Measurements from ENCODE around the gene CLRN3.

Gene CLRN3

GRCh38 chr10:127918572-127918971 lies 25.8 kb upstream of the CLRN3 start:
- DNase-seq: no peak

- no peak for DNase-seq
These were observed 24.1 kb upstream of the CLRN3 start for GRCh38 chr10:127916826-127917225.

GRCh38 chr10:127915324-127915723 lies 22.6 kb upstream of the CLRN3 start:
- DNase-seq: no peak

DNA sequence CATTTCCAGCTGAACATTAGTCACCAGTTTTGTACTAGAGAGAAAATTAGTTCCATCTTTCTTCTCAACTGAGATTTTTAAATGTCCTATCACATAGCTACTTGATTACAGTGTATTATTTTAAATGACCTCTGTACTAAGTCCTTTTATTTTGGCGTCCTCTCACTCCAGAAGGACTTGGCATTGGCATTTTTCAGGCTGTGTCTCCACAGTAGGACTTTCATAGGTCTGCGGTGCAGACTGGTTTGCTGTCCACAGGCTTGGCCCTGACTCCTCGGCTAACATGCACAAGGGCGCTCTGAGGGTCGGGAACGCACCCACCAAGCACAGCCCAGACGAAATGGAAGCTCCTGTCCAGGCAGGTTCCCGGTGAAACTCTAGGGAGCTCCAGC lies 20.6 kb upstream of the CLRN3 start:
- no peak for DNase-seq

DNA sequence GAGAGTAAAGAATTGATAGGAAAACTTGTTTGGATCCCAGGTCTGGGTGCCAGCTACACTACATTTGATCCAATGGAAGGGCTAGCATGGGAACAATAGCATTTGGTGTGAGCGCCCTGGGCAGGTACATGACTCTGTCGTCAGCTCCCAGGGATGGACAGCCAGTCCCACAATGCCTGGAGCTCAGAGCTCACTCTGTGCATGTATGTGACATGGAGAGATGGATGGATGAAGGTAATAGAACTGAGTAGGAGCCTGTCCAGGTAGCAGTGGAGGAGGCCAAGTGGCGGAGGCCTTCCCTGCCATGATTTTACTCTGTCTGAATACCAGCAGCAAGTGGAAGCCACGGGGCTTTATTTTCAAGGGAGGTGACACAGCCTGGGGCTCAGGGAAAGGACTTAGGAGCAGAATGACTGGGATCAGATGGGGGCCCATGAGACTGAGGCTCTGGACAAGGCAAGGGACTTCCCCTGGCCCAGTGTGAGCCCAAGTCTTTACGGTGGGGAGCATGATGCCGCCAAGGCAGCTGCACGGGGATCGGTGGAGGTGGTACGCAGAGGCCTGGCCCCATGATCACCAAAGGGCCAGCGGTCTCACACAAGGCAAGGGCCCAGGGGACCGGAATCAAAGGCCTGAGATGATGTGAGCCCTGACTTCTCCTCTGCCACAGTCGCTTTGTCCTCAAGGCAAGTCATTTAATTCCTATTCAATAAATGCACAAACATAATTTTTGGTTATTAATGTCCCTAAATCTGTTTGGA lies 20.0 kb upstream of the CLRN3 start:
- DNase-seq: no peak

- DNase-seq: no peak
These were observed 19.1 kb upstream of the CLRN3 start for GRCh38 chr10:127911867-127912257.

- DNase-seq: no peak
These were observed 18.6 kb upstream of the CLRN3 start for GRCh38 chr10:127911218-127911866.

DNA sequence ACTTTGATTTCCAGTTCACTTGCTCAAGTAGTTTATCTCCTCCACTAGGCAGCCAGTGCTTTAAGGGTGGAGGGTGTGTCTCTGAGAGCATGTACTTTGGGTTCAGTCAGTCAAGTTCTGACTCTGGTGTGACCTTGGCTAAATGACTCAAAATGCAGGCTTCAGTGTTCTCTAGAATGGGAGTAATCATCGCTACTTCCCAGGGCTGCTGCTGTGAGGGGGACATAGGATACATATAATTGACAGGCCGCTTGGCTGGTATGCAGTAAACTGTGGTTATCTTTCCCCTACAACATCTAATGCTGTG lies 17.7 kb upstream of the CLRN3 start:
- DNase-seq: no peak

- DNase-seq: no peak
These were observed 17.1 kb upstream of the CLRN3 start for GRCh38 chr10:127909716-127910463.

- DNase-seq: no peak
These were observed 16.2 kb upstream of the CLRN3 start for GRCh38 chr10:127908959-127909267.

DNA sequence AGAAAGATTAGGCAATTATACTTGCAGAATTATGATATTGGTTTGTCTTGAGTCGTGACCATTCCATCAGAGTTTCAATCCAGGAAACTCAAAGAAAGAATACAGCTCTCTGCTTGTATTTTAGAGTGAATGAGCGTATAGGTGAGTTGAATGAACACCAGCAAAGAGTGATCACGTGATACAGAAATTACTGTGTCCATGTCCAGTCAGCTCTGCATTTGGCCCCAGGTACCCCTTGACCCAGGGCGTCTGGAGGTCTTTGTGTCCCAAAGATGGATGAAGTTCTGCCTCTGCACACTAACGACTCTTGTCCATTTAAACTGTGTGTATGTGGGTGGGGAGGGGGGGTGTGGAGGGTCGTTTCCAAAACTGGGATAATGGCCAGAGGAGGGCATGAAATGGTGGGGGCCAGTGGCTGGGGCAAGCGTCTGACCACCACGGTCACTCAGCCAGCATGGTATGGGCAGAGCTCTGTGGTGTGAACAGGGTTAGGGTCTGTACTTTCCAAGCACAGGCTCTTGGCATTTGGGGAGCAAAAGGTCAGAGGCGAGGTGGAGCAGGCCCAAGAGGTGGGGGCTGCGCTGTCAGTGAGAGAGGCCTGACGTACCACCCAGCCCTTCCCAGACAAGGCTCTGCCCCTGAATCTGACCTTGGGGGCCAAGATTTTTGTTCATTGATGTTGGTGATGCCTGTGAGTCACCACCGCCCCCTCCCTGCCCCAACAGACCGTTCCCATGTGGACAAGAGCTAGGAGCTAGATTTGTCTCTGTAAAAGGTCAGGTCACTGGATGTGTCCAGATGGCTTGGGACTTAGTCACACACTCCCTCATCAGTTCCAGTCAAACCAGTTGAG lies 15.6 kb upstream of the CLRN3 start:
- no peak for DNase-seq

DNA sequence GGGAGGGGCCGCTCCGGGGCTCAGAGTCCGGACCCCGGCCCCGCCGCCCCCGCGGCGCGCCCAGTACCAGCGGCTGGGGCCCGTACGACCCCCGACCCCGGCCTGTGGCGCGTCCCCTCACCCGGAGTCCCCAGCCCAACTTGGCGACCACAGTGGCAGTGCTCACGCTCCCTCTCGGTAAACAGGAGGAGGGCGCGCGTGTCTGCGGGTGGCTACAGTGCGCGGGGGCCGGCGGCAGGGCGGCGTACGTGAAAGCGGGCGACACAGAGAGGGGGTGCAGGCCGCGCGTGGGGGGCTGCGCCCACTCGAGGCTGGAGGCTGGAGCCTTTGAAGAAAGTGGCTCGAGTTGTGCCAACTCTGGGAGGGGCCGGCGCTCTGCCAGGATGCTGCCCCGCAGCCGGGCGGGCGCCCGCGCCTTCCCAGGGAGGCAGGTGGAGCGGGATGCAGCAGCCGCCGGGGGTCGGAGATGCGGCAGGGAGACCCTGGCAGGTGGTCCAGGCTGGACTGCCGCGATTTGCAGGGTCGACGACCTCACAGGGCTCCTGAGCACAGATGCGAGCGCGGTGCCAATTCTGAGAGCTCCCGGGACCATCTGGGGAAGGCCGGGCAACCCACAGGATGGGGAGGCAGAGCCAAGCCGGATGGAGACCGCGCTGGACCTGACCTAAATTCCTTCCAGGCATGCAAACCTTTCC lies 14.8 kb upstream of the CLRN3 start:
- DNase-seq: no peak

DNA sequence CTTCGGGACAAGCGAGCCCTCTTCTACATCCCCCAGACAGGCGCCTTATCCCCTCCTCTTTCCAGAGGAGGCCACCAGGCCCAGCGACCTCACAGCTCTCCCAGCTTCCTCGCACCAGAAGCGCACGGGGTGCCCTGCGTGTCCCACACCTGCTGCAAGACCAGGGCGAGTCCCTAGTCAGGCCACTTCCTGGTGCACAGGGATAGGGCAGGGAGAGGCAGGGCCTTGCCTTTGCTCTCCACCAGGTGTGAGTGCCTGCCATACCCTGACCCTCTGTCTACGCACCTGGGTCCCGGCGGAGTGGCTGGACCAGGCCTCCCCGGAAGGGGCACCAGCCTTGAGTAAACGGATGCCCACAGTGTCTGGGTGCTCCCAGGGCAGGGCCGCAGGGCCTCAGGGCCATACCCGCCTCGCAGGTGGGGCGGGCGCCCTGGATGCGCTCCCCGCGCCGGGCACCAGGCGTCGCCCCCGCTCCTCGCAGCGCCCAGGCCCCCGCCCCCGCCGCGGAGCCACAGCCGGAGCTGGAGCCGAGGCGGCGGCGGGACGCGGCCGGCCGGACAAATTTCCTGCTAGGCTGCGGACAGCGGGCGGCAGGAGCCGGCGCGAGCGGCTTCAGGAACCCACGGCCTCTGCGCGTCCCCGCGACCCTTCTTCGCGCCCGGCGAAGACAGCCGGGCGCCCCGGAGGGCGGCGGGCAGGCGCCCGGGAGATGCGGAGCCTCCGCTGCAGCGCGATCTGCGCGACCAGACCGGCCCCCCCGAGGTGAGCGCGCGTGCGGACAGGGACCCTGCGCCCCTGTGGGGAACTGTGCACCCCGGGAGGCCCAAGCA lies 14.0 kb upstream of the CLRN3 start, which contains the start of gene PTPRE:
Gene PTPRE, plus strand, starts transcription at position 556 of the 830 bp plus-strand sequence. CDS start 133,779 bp downstream, outside the sequence.
- DNase-seq: peak; percentile 79

- no peak for DNase-seq
These were observed 13.1 kb upstream of the CLRN3 start for GRCh38 chr10:127905848-127906261.

GRCh38 chr10:127905001-127905847 lies 12.5 kb upstream of the CLRN3 start:
- no peak for DNase-seq

DNA sequence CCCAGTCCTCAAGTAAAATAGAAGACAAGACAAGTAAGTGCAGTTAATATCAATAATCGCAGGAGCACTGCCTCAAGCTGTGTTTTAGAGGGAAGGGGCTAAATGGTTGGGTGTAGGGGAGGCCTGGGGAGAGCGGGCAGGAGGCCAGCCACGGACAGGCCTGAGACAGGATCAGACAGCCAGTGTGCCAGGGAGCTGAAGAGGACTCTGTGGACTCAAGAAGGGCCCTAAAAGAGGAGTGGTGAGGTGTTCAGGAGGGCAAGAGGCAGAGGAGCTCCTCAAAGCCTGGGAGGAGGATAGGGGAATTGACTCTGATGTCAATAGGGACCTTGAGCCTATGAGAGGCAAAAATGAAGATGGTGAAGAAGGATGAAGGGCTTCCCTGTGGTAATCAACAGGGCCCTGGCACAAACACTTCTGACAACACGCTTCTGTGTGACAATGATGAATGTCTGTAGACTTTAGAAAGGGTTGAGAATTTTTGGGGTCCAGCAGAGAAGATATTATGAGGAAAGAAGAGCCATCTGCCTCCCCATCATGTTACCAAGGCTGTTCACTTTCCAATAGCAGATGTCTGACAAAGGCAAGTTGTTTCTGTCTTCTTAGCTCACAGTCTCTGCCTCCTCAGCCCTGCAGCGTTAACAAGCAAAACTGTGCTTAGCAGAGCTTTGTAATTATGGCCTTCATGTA lies 11.7 kb upstream of the CLRN3 start:
- no peak for DNase-seq

GRCh38 chr10:127903789-127904188 lies 11.0 kb upstream of the CLRN3 start:
- no peak for DNase-seq

DNA sequence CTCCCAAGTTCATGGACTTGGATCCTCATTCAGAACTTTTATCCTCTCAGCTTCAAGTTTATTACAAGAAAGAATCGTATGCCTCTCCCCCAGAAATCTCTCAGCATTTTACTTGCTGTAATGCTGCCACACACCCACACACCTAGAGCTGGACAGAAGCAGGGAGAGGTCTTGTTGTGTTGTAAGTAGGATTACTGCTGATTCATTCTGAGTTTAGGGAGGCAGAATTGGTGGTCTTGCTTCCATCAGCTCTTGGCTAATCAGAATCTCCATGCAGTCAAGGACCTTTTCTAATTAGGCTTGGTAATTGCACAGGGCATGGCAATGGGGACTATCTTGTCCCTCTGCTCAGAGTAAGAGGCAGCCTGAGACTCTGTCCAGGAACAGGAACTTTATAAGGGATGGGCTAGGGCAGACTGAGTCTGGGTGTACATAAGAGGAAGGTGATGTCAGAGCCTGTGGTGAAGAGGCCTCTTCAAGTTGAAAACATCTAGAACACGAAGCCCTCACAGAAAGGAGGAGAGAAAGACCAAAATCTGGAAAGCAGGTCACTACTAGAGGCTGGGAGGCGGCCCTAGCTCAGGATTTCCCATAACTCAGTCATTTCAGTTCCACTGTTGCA lies 7.1 kb upstream of the CLRN3 start:
- no peak for DNase-seq

DNA sequence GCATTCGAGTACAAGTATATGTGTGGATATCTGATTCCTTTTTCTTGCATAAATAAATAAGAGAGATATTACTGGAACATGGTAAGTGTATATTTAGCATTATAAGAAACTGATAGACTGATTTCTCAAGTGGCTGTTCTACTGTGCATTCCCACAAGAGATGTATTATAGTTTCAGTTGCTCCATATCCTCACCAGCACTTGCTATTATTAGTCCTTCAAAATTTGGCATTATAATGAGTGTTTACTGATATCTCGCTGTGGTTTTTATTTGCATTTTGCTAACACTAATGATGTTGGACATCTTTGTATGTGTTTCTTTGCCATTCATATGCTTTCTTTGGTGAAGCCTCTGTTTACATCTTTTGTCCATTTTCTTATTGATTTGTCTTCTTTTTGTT lies 4.4 kb upstream of the CLRN3 start:
- no peak for DNase-seq

- no peak for DNase-seq
These were observed 3.8 kb upstream of the CLRN3 start for GRCh38 chr10:127896590-127896989.
